Activated B cell treated with CpG ODN at 0.5 μM for 24 hours (primary cell): ENCODE measurements around the gene TUBB4A. TPM values are rescaled to one million over a fixed set of nuclear protein-coding genes. Genes with fewer than 3 reads are reported as not detected.

Experiments used
- ATAC-seq: fragments of 200-7000 bp; cut with Tn5 transposase; one replicate; pipeline ENCODE4 v1.10.0; 2021; ENCODE audit warnings: low read depth, mild to moderate bottlenecking, moderate library complexity
- CTCF ChIA-PET: fragments of 350-600 bp; sonication (Branson Sonifier 250); formaldehyde crosslinking; loops from one replicate; lab custom pipeline; 2021; ENCODE audit warnings: antibody characterized with exemption; lab: Charles Lee
- POLR2A ChIA-PET: fragments of 350-600 bp; sonication (Branson Sonifier 250); formaldehyde crosslinking; loops from one replicate; lab custom pipeline; 2021; ENCODE audit warnings: antibody characterized with exemption; lab: Charles Lee
- DNase-seq: peaks from one replicate; pipeline ENCODE4 v3.0.0; 2022
- H3K27ac Mint-ChIP-seq: one replicate; pipeline ENCODE4 v1.8.0; 2020; ENCODE audit warnings: mixed read lengths
- H3K27me3 Mint-ChIP-seq: one replicate; pipeline ENCODE4 v1.8.0; 2021; ENCODE audit warnings: mixed read lengths
- H3K36me3 Mint-ChIP-seq: one replicate; pipeline ENCODE4 v1.8.0; 2021; ENCODE audit warnings: low read depth, mixed read lengths
- H3K4me1 Mint-ChIP-seq: one replicate; pipeline ENCODE4 v1.8.0; 2021; ENCODE audit warnings: mixed read lengths
- H3K4me3 Mint-ChIP-seq: one replicate; pipeline ENCODE4 v1.8.0; 2020; ENCODE audit warnings: mild to moderate bottlenecking, mixed read lengths
- H3K9me3 Mint-ChIP-seq: one replicate; pipeline ENCODE4 v1.8.0; 2020; ENCODE audit warnings: mixed read lengths
- intact Hi-C: fragments of 100-400 bp; cut with micrococcal nuclease; formaldehyde crosslinking; loops from one replicate; pipeline ENCODE4 v1.15.1; 2024
- total RNA-seq: library from RNA; stranded (reverse); gene quantifications from 2 replicates; pipeline ENCODE4 v1.2.3, GENCODE V29; 2022
- TF ChIP-seq, protein P1 (sequence below): fragments of 200-600 bp; IDR thresholded peaks from one replicate; pipeline ENCODE4 v1.8.0; 2022; ENCODE audit warnings: antibody characterized with exemption, mild to moderate bottlenecking

Gene TUBB4A
- total RNA-seq, 1 donor from 2014 or later: 13.2 TPM

DNA sequence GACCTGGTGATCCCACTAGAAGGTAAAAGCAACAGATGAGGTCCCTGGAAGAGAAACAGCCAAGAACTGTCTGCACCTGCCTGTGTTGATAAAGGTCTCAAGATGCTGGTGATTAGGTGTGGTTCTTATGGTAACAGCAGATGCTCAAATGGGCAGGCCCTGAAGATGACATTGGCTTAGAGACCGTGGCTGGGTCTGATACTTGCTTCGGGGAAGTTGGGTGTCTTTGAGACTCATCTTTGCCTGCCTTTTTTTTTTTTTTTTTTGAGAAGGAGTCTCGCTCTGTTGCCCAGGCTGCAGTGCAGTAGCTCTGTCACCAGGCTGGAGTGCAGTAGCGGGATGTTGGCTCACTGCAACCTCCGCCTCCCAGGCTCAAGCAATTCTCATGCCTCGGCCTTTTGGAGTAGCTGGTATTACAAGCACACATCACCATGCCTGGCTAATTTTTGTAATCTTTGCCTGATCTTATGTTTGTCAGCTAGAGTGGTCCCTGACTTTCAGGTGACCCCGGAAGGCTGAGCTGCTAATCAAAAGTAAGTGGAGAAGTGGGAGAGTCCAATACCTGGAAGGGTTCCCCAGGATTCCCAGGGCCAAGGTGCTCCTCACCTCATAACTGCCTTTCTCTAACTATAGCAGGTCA lies 50.4 kb downstream of the TUBB4A start:
- TF ChIP-seq, protein P1, sequence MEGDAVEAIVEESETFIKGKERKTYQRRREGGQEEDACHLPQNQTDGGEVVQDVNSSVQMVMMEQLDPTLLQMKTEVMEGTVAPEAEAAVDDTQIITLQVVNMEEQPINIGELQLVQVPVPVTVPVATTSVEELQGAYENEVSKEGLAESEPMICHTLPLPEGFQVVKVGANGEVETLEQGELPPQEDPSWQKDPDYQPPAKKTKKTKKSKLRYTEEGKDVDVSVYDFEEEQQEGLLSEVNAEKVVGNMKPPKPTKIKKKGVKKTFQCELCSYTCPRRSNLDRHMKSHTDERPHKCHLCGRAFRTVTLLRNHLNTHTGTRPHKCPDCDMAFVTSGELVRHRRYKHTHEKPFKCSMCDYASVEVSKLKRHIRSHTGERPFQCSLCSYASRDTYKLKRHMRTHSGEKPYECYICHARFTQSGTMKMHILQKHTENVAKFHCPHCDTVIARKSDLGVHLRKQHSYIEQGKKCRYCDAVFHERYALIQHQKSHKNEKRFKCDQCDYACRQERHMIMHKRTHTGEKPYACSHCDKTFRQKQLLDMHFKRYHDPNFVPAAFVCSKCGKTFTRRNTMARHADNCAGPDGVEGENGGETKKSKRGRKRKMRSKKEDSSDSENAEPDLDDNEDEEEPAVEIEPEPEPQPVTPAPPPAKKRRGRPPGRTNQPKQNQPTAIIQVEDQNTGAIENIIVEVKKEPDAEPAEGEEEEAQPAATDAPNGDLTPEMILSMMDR: no peak
- DNase-seq (no peak), ATAC-seq (no peak)
- Mint-ChIP-seq H3K36me3 (peaks cover 27% of the 10 kb centered on the region), H3K9me3 (peaks cover 2% of the 10 kb centered on the region), H3K27ac (no peak overlapping the region), H3K4me3 (no peak overlapping the region), H3K27me3 (no peaks in the 10 kb centered on the region), H3K4me1 (no peaks in the 10 kb centered on the region)
- ChIA-PET POLR2A (interaction anchor here (0.6 kb wide), 1 partner anchor 125 kb away, joined by 4 read pairs; no protein-coding TSS in a partner anchor), CTCF (no interaction called here)
- intact Hi-C loops: no loop called here

DNA sequence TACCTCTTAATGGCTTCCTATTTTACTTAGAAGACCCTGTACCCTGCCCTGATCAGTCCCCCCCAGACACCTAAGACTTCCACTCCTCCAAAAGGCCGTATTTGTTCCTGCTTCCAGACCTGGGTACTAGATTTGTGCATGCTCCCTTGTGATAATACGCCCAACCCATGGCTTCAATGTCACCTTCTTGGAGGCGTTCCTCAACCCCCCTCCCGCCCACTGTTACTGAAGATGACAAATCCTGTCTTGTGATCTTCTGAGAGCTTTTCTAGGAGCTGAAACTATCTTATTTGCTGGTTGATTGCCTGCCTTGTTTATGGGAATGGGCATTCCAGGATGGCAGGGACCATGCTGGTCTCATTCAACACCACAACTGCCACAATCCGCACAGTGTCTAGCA lies 51.9 kb downstream of the TUBB4A start:
- ATAC-seq (no peak), DNase-seq (no peak)
- Mint-ChIP-seq H3K27ac (no peak overlapping the region), H3K4me3 (no peak overlapping the region), H3K4me1 (no peaks in the 10 kb centered on the region), H3K36me3 (peaks cover 23% of the 10 kb centered on the region), H3K9me3 (peaks cover 3% of the 10 kb centered on the region), H3K27me3 (no peaks in the 10 kb centered on the region)
- intact Hi-C loops: no loop called here
- TF ChIP-seq, protein P1: no peak
- ChIA-PET POLR2A (interaction anchor here (0.7 kb wide), 1 partner anchor 719 kb away, joined by 7 read pairs; no protein-coding TSS in a partner anchor), CTCF (no interaction called here)

DNA sequence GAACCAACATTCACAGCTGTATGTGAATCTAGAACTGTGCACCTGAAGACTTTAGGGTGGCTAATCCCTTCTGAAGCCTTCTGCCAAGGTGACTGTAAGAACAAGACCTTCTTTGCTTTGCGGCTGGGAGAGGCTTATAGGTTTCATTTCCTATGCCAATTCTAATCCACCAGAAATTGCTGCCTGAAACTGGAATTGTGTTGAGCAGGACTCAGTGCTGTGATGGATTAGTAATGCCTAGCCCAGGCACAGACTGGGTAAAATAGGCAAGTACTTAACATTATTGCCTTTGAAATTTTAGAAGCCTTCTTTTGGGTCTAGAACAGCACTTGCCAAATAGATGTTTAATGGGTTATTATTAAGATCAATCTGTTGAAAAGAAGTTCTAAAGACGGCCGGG lies 54.1 kb downstream of the TUBB4A start:
- Mint-ChIP-seq H3K27me3 (no peaks in the 10 kb centered on the region), H3K4me1 (no peaks in the 10 kb centered on the region), H3K4me3 (no peak overlapping the region), H3K9me3 (peaks cover 1% of the 10 kb centered on the region), H3K36me3 (peaks cover 7% of the 10 kb centered on the region), H3K27ac (no peak overlapping the region)
- TF ChIP-seq, protein P1: no peak
- no peak for ATAC-seq
- intact Hi-C loops: no loop called here
- CTCF ChIA-PET: no interaction called here
- POLR2A ChIA-PET: interaction anchor here (1.4 kb wide), 1 partner anchor 23 kb away, joined by 3 read pairs; the partner anchor contains the start of gene KHSRP
- DNase-seq: no peak

DNA sequence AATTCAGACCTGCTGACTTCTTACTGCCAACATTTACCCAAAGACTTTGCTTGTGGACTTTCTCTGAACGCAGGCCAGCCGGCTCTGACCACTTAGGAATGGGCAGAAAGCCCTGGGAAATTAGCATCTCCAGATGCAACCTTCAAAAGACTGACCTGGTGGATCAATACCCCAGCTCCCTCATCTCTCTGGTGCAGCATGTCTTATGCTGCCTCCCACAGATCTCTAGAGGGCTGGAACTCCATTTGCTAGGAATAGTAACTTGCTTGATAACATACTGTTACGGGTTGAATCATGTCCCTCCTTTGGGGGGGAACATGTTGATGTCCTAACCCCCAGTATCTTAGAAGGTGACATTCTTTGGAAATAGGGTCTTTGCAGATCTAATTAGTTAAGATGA lies 55.7 kb downstream of the TUBB4A start:
- Mint-ChIP-seq H3K4me1 (no peaks in the 10 kb centered on the region), H3K27ac (no peak overlapping the region), H3K4me3 (no peak overlapping the region), H3K36me3 (peaks cover 7% of the 10 kb centered on the region), H3K9me3 (peaks cover 1% of the 10 kb centered on the region), H3K27me3 (no peaks in the 10 kb centered on the region)
- DNase-seq: no peak
- ATAC-seq: no peak
- ChIA-PET CTCF (no interaction called here), POLR2A (no interaction called here)
- intact Hi-C loops: no loop called here
- TF ChIP-seq, protein P1: no peak

Other genes starting within 250 kb of the TUBB4A start
- 39.0 and 41.3 TPM in 2 replicates for gene MLLT1, start 222.3 kb downstream of the TUBB4A start, total RNA-seq
- not detected in 2 replicates for gene ACER1, start 168.7 kb downstream of the TUBB4A start, total RNA-seq
- 60.6 and 68.2 TPM in 2 replicates for gene CLPP, start 140.8 kb downstream of the TUBB4A start, total RNA-seq
- 48.4 and 52.9 TPM in 2 replicates for gene ALKBH7, start 129.5 kb downstream of the TUBB4A start, total RNA-seq
- gene PSPN, start 126.4 kb downstream of the TUBB4A start, total RNA-seq: 2.1 and 2.4 TPM in 2 replicates
- 67.6 and 68.1 TPM in 2 replicates for gene GTF2F1, start 109.1 kb downstream of the TUBB4A start, total RNA-seq
- 251 and 281 TPM in 2 replicates for gene KHSRP, start 77.5 kb downstream of the TUBB4A start, total RNA-seq
- gene SLC25A41, start 68.5 kb downstream of the TUBB4A start, total RNA-seq: 0.40 and 0.69 TPM in 2 replicates
- gene SLC25A23, start 42.5 kb downstream of the TUBB4A start, total RNA-seq: 50.1 and 50.4 TPM in 2 replicates
- gene CRB3, start 38.0 kb downstream of the TUBB4A start, total RNA-seq: 8.4 and 8.6 TPM in 2 replicates
- 90.0 and 95.1 TPM in 2 replicates for gene DENND1C, start 20.5 kb downstream of the TUBB4A start, total RNA-seq
- gene TNFSF9, start 28.7 kb upstream of the TUBB4A start, total RNA-seq: 6.0 and 7.1 TPM in 2 replicates
- gene CD70, start 88.8 kb upstream of the TUBB4A start, total RNA-seq: 29.3 and 29.7 TPM in 2 replicates
- gene TNFSF14, start 167.9 kb upstream of the TUBB4A start, total RNA-seq: 0.64 and 0.73 TPM in 2 replicates
- gene C3, start 218.3 kb upstream of the TUBB4A start, total RNA-seq: 0.44 and 0.53 TPM in 2 replicates
- 53.5 and 55.6 TPM in 2 replicates for gene GPR108, start 235.3 kb upstream of the TUBB4A start, total RNA-seq
- gene TRIP10, start 237.4 kb upstream of the TUBB4A start, total RNA-seq: 94.7 and 101 TPM in 2 replicates